GM18498 (cell line): Measurements from ENCODE around the gene FRMPD2.

Source experiments
- ATAC-seq: cut with Tn5 transposase; IDR thresholded peaks from one replicate; pipeline ENCODE4 v1.9.1; 2021; ENCODE audit warnings: mild to moderate bottlenecking, moderate library complexity; ENCODE audit not compliant: unreplicated experiment

FRMPD2 gene

GRCh38 chr10:48274636-48275035 lies at the start of gene FRMPD2:
TSS of gene FRMPD2 (minus strand) at chr10:48274696. CDS start at chr10:48274567, 129 bp downstream.
- ATAC-seq, result no peak

DNA sequence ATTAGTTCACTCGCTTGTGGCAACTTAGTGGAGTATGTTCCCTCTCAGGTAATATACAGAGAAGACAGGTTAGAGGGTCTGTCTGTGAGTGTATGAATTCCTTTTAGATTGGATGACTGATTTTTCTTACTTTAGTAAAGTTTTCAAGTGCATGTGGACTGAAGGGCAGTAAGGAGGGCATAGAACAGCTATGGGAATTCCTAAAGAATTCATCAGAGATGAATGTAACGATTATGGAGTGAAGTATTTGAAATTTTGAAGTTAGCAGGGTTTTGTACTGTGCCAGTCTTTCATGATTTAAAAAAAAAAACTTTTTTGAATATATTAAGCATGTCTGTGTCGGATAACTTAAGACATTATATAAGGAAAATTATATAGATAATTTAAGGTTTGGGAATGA lies 47.5 kb upstream of the FRMPD2 start:
- no peak for ATAC-seq

DNA sequence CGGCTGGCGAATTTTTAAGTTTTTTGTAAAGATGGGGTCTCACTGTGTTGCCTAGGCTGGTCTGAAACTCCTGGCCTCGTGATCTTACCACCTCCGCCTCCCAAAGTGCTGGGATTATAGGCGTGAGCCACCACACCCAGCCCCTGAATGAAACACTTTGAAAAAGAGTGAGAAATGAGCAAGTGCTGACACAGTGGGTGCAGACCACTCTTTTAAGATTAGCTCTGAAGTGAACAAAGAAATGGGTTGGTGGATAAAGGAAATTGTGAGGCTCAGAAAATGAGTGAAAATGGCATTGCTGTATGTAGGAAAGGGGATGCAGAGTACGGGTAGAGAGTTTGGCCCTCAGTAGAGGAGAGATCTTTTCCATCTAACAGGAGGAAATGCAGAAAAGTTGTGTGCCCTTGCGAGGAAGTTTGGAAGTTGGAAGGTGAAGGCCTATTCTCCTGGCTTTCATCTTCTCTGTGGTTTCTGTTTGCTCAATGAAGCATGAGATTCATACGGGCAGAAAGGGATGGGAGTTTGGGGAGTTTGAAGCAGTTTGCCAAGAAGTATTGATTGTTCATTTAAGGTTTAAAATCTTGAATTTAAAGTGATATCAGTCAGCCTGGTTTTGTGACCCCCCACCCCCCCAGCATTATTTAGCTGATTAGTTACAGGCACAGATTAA lies 43.0 kb upstream of the FRMPD2 start:
- no peak for ATAC-seq

DNA sequence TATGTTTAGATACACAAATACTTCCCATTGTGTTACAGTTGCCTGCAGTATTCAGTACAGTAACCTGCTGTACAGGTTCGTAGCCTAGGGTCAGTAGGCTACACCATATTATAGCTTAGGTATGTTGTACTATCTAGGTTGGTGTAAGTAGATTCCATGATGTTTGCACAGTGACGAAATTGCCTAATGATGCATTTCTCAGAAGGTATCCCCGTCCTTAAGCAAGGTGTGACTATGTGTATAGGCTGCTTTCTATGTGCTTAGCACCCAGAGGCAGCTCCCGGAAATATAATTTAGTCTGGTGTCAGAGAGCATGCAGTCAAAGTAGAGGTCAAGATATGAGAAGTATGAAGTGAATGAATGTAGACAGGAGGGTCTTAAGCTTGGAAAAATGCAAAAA lies 41.7 kb upstream of the FRMPD2 start:
- ATAC-seq, result no peak

DNA sequence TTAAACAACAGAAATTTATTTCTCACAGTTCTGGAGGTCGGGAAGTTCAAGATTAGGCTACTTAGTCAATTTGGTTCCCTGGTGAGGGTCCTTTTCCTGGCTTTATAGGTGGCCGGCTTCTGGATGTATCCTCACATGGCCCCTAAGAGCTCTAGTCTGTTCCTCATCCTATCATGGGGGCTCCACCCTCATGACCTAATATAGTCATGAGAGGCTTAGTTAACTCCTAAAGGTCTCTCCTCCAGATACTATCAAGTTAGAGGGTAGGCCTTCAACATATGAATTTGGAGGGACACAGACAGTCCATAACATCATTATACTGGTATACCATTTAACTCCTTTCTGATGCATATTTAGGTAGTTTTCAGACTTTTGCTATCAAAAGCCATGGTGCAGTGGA lies 39.6 kb upstream of the FRMPD2 start:
- no peak for ATAC-seq

DNA sequence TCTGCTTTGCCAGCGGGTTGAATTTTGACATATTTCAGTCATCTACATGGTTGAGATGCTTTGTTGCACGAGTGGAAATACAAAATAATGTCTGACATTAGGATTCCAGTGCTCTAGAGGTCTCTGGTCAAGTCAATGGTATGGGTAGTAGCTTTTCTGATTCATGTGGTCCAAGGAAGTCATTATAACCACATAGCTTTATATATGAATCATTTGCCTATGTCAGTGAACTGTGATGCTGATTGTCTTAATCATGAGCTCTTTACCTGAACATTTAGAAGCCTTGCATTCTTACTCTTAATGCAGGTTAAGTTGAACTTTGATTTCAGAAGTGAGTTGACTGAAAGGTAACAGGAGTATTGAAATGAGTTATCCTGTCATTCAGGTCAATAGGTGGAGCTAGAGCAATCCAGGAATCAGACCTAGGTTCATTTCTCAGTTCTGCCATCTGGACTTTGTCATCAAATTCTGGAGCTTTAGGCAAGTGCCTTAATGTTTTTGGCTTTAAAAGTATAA lies 35.3 kb upstream of the FRMPD2 start:
- no peak for ATAC-seq

- ATAC-seq, result no peak
These were observed 33.2 kb upstream of the FRMPD2 start for GRCh38 chr10:48307711-48308018.

DNA sequence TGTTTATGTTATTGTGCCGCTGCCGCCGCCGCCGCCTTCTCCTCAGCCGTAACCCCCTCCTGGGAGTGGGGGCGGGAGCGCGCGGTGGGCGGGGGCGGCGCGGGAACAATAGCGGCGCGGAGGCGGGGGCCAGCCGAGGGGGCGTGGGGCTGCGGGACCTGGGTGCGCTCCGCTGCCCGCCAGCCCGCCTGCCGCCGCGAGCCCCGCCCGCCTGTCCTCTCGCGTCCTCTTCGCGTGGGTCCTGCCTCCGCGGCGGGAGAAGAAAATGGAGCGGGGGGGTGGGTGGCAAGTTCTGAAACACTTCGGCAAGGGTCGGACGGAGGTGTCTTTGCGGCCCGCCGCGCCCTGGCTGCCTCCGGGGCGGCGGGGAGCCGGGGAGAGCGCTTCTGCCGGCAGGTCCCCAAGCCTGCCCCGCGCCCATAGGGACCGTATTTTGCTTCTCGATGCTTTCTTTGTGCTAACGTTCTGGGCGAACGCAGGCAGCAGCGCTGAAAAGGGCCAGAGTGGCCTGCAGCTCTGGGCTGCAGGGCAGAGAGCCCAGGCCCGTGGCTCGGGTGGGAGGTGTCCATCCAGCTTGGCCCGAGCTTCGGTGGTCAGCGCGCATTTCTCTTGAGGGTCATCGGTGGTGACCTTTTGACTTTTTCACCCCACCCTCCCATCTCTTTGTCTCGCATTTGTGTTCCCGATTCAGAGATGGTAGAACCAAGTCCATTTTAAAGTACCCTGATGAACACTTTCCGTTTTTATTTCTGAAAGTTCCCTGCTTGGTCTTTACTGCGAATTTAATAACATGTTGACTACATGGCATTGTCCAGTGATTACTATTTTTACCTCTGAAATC lies 32.6 kb upstream of the FRMPD2 start:
- ATAC-seq, result peak; percentile 44

- peak; percentile 90 for ATAC-seq
These were observed 31.9 kb upstream of the FRMPD2 start, which contains the start of gene MAPK8 for GRCh38 chr10:48306265-48306869. TSS of gene MAPK8 (plus strand) at chr10:48306677. CDS start at chr10:48401661, 94,984 bp downstream.

DNA sequence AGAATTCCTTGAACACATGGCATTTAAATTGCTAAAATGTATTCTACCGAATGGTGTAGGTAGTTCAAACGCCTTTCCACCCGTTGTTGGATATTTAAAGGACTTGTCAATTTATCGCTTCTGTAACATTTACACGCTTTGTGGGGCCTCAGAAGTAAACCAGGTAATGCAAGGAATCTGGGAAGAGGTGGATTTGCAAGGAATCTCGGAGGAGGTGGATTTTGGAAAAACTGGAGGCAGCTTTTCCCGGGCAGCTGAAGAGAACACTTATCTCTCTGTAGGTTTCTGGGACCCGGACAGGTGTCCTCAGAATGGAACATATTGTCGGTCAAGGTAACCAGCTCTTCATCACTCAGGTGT lies 31.4 kb upstream of the FRMPD2 start:
- ATAC-seq, result no peak

- no peak for ATAC-seq
These were observed 28.3 kb upstream of the FRMPD2 start for GRCh38 chr10:48302515-48303476.

- no peak for ATAC-seq
These were observed 26.1 kb upstream of the FRMPD2 start for GRCh38 chr10:48300556-48300955.

GRCh38 chr10:48299692-48300091 lies 25.2 kb upstream of the FRMPD2 start:
- no peak for ATAC-seq

- no peak for ATAC-seq
These were observed 24.6 kb upstream of the FRMPD2 start for GRCh38 chr10:48299066-48299465.

DNA sequence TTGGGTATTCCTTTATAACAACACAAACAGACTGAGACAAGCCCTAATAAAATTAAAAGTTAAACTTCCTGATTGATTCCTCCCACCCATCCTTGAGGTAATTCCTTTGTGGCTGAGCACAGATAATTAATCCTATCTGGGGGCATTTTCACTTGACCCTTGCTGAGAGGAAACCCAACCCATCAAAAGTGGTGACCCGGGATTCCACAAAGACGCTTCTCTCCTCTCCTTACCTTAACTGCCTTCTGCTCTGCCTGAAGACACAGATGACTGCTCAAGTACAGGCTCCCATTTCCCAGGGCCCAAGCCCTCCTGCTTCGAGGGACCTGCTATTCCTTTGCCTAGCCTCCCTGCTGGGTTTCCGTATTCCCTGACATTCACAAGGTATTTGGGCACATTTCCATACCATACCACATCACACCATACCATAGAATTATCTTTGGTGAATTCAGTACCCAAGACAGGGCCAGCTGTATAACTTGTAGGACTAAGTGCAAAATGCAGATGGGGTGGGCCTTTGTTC lies 22.1 kb upstream of the FRMPD2 start:
- ATAC-seq, result no peak

GRCh38 chr10:48294431-48294830 lies 19.9 kb upstream of the FRMPD2 start:
- ATAC-seq, result no peak

- no peak for ATAC-seq
These were observed 18.1 kb upstream of the FRMPD2 start for GRCh38 chr10:48292616-48293015.

DNA sequence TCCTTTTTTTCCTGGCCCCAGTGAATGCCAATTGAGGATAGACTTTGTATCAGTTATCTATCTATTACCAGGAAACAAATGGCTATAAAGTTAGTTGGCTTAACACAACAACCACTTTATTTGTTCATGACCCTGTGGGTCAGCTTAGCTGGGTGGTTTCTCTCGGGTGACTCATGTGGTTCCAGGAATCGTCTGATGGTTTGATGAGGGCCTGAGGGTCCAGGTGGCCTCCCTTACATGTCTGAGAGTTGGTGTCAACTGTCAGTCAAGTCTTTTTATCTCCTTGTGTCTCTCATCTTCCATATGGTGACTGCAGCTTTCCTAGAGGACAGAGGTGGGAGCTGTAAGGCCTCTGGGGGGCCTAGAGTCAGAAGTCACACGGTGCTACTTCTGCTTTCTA lies 16.7 kb upstream of the FRMPD2 start:
- ATAC-seq, result no peak

GRCh38 chr10:48290286-48290685 lies 15.8 kb upstream of the FRMPD2 start:
- no peak for ATAC-seq

GRCh38 chr10:48289501-48290238 lies 15.2 kb upstream of the FRMPD2 start:
- peak; percentile 51 for ATAC-seq
